Fibroblast of lung (primary cell): ENCODE results near the gene PLEKHA7. TPM values are rescaled to one million over a fixed set of nuclear protein-coding genes. Genes with fewer than 3 reads are reported as not detected.

Source experiments
- DNase-seq, 2 donors: peaks; one replicate each; pipeline versions ENCODE4 v3.0.0 to v3.0.0-alpha.2; 2010; ENCODE audit warnings: low read depth in 2 of 2
- H2AFZ ChIP-seq: 2 replicates; pipeline ENCODE4 v1.5.1; 2012; ENCODE audit warnings: low read length, control low read depth, inconsistent platforms
- H3K27ac ChIP-seq: 2 replicates; pipeline ENCODE4 v1.5.1; 2011; ENCODE audit warnings: low read length, control low read depth; ENCODE audit not compliant: insufficient read depth
- H3K27me3 ChIP-seq: 2 replicates; pipeline ENCODE4 v1.5.1; 2011; ENCODE audit warnings: mild to moderate bottlenecking, low read length; ENCODE audit not compliant: control insufficient read depth, insufficient read depth
- H3K36me3 ChIP-seq: 2 replicates; pipeline ENCODE4 v1.5.1; 2011; ENCODE audit warnings: low read length; ENCODE audit not compliant: control insufficient read depth, insufficient read depth
- H3K4me1 ChIP-seq: 2 replicates; pipeline ENCODE4 v1.5.1; 2011; ENCODE audit warnings: low read length; ENCODE audit not compliant: control insufficient read depth, insufficient read depth; ENCODE audit errors: extremely low read depth
- H3K4me2 ChIP-seq: 2 replicates; pipeline ENCODE4 v1.5.1; 2011; ENCODE audit warnings: low read length, control low read depth; ENCODE audit not compliant: insufficient read depth; ENCODE audit errors: extremely low read depth
- H3K4me3 ChIP-seq, 4 experiments: fragments of 200-600 bp in 1 of 4; sonication (generic) in 1 of 4; replicated peaks in 1 of 4; 2 replicates each; pipeline ENCODE4 v1.5.1; 2011 to 2016; ENCODE audit warnings: low read length in 4 of 4, low read depth in 3 of 4, mild to moderate bottlenecking in 3 of 4, control low read depth in 2 of 4, inconsistent platforms in 1 of 4, mixed read lengths in 1 of 4; ENCODE audit not compliant: insufficient read depth in 1 of 4; ENCODE audit errors: control extremely low read depth in 1 of 4
- H3K79me2 ChIP-seq: 2 replicates; pipeline ENCODE4 v1.5.1; 2012; ENCODE audit warnings: mild to moderate bottlenecking, low read length, inconsistent platforms; ENCODE audit not compliant: control insufficient read depth, insufficient read depth
- H3K9ac ChIP-seq: 2 replicates; pipeline ENCODE4 v1.5.1; 2011; ENCODE audit warnings: mild to moderate bottlenecking, low read length, control low read depth; ENCODE audit not compliant: insufficient read depth
- H3K9me3 ChIP-seq: 2 replicates; pipeline ENCODE4 v1.5.1; 2012; ENCODE audit warnings: low read depth, low read length; ENCODE audit not compliant: control insufficient read depth, insufficient read depth
- H4K20me1 ChIP-seq: 2 replicates; pipeline ENCODE4 v1.5.1; 2011; ENCODE audit warnings: low read length; ENCODE audit not compliant: control insufficient read depth, insufficient read depth; ENCODE audit errors: extremely low read depth
- EZH2 ChIP-seq: IDR thresholded peaks from 2 replicates; pipeline ENCODE4 v1.5.1; 2012; ENCODE audit warnings: low read length, control low read depth, mild to moderate bottlenecking; ENCODE audit errors: missing control alignments
- polyA plus RNA-seq, 2 donors: library from polyadenylated mRNA; depleted of rRNA in 1 of 2; stranded (reverse) in 1 of 2; unstranded in 1 of 2; fragments of >200 nt; gene quantifications; 2 replicates each; pipeline ENCODE4 v1.2.1, GENCODE V29; 2011 to 2012; ENCODE audit warnings: missing spikeins in 1 of 2
- total RNA-seq: library from RNA; depleted of rRNA; stranded (reverse); fragments of >200 nt; gene quantifications from 2 replicates; pipeline ENCODE4 v1.2.1, GENCODE V29; 2014
- TF ChIP-seq, protein P1 (sequence below), 2 donors: IDR thresholded peaks in 1 of 2; conservative IDR thresholded peaks in 1 of 2; 1 replicate in 1 of 2; 2 replicates in 1 of 2; pipeline ENCODE4 v1.5.1; 2011 to 2012; ENCODE audit warnings: low read length in 2 of 2, control low read depth in 1 of 2, inconsistent platforms in 1 of 2, low read depth in 1 of 2, mild to moderate bottlenecking in 1 of 2

The PLEKHA7 gene
- total and polyA plus RNA-seq, 2 donors (not counting 1 experiment from before 2014, with no cell fraction given) = 0.11 to 0.17 TPM

DNA sequence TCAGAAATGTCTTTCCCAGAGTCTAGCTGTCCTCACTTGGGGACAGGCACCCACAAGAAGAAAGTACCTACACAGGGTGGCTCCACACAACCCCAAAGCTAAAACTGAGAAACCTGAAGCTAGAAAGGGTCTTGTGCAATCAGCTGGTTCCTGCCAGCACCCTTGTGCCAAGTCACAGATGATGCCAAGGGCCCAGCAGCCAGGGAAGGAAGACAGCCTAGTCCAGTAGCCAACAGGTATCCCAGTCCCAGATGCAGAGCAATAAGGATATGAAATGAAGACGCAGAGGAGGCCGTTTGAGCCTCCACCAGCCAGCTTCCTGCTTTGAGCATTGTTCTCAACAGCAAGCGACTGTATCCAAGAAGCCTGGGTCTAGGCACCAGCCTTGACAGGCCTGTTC is 6.1 kb downstream of the PLEKHA7 start:
- Histone ChIP-seq H2AFZ (no peak overlapping the region), H3K9me3 (no peaks in the 10 kb centered on the region), H3K27me3 (peaks cover 12% of the 10 kb centered on the region), H3K4me2 (no peak overlapping the region), H3K9ac (no peak overlapping the region), H3K79me2 (no peaks in the 10 kb centered on the region), H3K36me3 (no peaks in the 10 kb centered on the region), H4K20me1 (no peaks in the 10 kb centered on the region), H3K27ac (no peak overlapping the region), H3K4me3 (no peak overlapping the region), H3K4me1 (no peaks in the 10 kb centered on the region)
- TF ChIP-seq, protein P1, sequence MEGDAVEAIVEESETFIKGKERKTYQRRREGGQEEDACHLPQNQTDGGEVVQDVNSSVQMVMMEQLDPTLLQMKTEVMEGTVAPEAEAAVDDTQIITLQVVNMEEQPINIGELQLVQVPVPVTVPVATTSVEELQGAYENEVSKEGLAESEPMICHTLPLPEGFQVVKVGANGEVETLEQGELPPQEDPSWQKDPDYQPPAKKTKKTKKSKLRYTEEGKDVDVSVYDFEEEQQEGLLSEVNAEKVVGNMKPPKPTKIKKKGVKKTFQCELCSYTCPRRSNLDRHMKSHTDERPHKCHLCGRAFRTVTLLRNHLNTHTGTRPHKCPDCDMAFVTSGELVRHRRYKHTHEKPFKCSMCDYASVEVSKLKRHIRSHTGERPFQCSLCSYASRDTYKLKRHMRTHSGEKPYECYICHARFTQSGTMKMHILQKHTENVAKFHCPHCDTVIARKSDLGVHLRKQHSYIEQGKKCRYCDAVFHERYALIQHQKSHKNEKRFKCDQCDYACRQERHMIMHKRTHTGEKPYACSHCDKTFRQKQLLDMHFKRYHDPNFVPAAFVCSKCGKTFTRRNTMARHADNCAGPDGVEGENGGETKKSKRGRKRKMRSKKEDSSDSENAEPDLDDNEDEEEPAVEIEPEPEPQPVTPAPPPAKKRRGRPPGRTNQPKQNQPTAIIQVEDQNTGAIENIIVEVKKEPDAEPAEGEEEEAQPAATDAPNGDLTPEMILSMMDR (conservative IDR thresholded peaks at IDR 0.05 in 1 of 2, IDR thresholded peaks at IDR 0.05 in 1 of 2; ENCODE audit: low read depth in 1 of 2, low read length in 2 of 2) = no peak
- TF ChIP-seq EZH2 = no peak
- DNase-seq = no peak

DNA sequence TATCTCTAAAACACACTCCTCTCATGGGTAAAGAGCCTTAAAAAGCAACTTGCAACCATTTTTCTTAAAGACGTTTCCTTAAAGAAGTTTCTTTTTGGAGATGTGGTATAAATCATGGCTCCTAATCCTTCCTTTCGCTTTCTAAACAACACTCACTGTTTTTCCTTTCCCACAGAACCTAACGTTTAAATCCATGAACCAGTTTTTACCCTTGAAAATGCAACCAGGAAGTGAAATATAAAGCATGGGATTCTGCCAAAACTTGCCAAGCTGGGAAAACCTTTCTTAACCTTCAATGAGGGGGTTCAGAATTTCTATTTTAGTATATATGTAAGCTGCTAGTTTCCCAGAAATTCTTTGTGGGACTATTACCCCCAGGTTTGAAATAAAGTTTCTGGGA is 8.6 kb downstream of the PLEKHA7 start:
- no peaks in the 10 kb centered on the region for H3K36me3 ChIP-seq
- no peak overlapping the region for H3K4me3 ChIP-seq
- no peak for DNase-seq
- no peaks in the 10 kb centered on the region for H3K79me2 ChIP-seq
- H3K4me1 ChIP-seq = no peaks in the 10 kb centered on the region
- H3K9ac ChIP-seq = no peak overlapping the region
- H3K27ac ChIP-seq = no peak overlapping the region
- H3K27me3 ChIP-seq = no peaks in the 10 kb centered on the region
- no peak overlapping the region for H3K4me2 ChIP-seq
- no peaks in the 10 kb centered on the region for H3K9me3 ChIP-seq
- no peak for TF ChIP-seq EZH2
- TF ChIP-seq, protein P1 (conservative IDR thresholded peaks at IDR 0.05 in 1 of 2, IDR thresholded peaks at IDR 0.05 in 1 of 2; ENCODE audit: low read depth in 1 of 2, low read length in 2 of 2) = no peak
- no peaks in the 10 kb centered on the region for H4K20me1 ChIP-seq
- no peak overlapping the region for H2AFZ ChIP-seq

DNA sequence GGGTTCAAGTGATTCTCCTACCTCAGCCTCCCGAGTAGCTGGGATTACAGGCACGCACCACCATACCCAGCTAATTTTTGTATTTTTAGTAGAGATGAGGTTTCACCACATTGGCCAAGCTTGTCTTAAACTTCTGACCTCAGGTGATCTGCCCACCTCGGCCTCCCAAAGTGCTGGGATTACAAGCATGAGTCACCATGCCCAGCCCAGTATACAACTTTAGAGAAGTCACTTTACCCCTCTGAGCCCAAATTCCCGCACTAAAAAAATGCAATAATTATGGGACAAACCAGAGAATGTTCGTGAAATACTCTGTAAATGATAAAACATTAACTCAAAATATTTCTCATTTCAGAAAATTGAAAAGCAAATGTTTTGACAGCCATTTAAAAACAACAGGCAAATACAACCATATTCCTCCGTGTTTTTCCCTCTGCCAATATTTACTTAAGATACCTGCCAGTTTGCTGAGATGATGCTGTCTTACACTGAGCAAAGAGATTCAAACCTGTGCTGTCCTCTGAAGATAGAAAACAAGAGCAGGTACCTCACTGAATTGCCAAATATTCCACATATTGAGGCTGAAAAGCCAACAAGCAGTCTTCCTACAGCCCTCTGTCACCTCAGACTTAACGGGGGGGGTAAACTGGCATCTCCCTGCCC is 9.6 kb downstream of the PLEKHA7 start:
- Histone ChIP-seq H3K27ac (no peak overlapping the region), H3K79me2 (no peaks in the 10 kb centered on the region), H3K4me3 (no peak overlapping the region), H2AFZ (no peak overlapping the region), H3K4me2 (no peak overlapping the region), H3K9ac (no peak overlapping the region), H3K27me3 (no peaks in the 10 kb centered on the region), H3K4me1 (no peaks in the 10 kb centered on the region), H3K36me3 (no peaks in the 10 kb centered on the region), H4K20me1 (no peaks in the 10 kb centered on the region), H3K9me3 (no peaks in the 10 kb centered on the region)
- TF ChIP-seq EZH2 = no peak
- TF ChIP-seq, protein P1 (conservative IDR thresholded peaks at IDR 0.05 in 1 of 2, IDR thresholded peaks at IDR 0.05 in 1 of 2; ENCODE audit: low read depth in 1 of 2, low read length in 2 of 2) = no peak
- no peak for DNase-seq
